HG03469 (cell line): ENCODE measurements around the gene NXF1.
A peak's percentile ranks its signal among the peaks of the same experiment; 100 is the strongest.
"Not testable (repeated sequence)": the region's sequence is repeated elsewhere in the genome, so short reads cannot be mapped to it uniquely, and the experiment has no call there.

Experiments
- ATAC-seq: cut with Tn5 transposase; IDR thresholded peaks from one replicate; pipeline ENCODE4 v1.9.1; 2021; ENCODE audit warnings: mild to moderate bottlenecking, moderate library complexity, moderate number of reproducible peaks; ENCODE audit not compliant: unreplicated experiment

Gene NXF1

GRCh38 chr11:62788991-62789390 lies 16.2 kb downstream of the NXF1 start:
- ATAC-seq = no peak

DNA sequence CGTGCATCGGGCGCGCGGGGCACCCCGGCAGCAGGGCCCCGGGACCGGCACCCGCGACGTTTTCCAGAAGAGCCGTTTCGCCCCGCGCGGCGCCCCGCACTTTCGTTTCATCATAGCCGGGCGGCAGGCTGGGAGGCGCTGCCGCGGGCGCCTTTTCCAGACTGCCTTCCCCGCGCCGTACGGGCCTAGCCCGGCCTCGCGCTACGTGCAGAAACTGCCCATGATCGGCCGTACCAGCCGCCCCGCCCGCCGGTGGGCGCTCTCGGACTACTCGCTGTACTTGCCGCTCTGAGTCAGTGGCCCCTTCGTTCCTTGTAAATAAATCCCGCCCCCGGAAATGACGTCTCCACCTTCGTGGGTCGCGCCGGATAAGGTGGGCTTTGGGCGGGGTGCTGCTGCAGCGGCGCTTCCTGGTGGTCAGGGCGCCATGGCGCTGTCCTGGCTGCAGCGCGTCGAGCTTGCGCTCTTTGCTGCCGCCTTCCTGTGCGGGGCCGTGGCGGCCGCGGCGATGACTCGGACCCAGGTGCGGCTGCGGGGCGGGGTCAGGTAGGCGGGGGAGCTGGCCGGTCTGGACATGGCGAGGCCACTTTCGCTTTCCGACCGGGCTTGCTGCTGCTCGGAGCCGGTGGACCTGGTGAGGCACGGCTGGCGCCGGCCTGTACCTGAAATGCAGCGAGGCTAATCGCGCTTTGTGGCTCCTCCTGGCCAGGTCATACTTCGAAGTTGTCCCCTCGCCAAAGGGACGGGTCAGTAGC lies 18.1 kb downstream of the NXF1 start, which contains the start of gene TMEM179B:
Gene TMEM179B (plus strand): TSS at position 398 of the 755 bp plus-strand sequence. CDS start 30 bp downstream, at position 428.
- peak; percentile 29 for ATAC-seq

DNA sequence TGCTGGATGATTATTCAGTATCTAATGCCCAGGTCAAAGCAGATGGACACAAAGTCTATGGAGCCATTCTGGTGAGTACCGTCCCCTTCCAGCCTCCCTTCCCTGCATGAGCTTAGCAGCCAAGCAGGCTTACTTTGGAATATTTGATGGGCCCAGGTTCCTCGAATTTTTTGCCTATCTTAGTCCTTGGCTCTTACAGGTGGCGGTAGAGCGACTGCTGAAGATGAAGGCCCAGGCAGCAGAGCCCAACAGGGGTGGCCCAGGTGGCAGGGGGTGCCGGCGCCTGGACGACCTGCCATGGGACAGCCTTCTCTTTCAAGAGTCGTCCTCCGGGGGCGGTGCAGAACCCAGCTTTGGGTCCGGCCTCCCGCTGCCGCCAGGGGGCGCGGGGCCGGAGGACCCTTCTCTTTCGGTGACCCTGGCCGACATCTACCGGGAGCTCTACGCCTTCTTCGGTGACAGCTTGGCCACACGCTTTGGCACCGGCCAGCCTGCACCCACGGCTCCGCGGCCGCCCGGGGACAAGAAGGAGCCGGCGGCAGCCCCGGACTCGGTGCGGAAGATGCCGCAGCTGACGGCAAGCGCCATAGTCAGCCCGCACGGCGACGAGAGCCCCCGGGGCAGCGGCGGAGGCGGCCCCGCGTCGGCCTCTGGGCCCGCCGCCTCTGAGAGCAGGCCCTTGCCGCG lies 18.8 kb downstream of the NXF1 start:
- ATAC-seq = peak; percentile 37

GRCh38 chr11:62782753-62783152 lies 22.5 kb downstream of the NXF1 start:
- no peak for ATAC-seq

- no peak for ATAC-seq
Measured at GRCh38 chr11:62778441-62778840, 26.8 kb downstream of the NXF1 start.

DNA sequence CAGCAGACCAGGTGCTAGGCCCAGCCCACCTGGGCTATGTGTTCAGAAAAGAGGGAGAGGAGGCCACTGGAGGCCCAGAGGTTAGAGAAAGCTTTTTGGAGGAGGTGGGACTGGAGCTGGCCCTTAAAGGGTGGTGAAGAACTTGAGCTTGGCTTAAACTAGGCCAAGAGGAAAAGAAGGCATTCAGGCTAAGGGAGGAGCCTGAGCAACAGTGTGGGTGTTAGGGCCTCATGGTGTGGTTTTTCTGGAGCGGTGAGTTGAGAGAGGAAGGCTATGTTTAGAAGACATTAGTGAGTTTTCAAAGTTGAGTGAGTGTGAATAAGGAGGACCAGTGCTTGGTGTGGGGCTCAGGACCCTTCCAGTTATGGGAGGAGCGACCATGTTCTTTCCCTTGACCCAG lies 27.9 kb downstream of the NXF1 start:
- no peak for ATAC-seq

DNA sequence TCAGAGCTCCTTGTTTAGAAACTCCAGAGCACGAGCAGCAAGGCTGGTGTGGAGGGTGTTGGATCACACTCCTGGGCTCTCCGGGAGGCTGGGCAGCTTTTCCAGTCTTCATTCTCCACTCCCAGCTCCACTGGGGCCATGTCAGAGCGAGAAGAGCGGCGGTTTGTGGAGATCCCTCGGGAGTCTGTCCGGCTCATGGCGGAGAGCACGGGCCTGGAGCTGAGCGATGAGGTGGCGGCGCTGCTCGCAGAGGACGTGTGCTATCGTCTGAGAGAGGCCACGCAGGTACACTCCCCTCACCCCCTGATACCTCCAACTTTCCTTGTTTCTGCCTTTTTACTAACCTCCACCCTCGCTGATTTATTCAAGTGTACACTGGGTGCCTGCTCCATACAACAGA lies 29.6 kb downstream of the NXF1 start:
- no peak for ATAC-seq

DNA sequence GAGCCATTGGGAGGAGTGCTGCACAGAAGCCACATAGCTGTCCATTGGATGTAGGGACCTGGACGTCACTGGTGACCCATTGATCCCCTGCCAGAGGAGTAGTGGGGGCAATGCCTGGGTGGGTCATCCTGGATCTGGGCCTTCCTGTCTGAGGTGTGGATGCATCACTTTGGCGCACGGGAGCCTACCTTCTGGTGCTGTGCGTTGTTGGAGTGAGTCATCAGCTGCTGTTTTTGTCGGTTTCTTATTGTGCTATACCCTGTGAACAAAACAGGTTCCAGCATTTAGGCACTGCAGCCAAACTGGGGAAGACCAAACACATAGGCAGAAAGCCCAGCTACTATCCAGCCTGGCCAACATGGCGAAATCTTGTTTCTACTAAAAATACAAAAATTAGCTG lies 30.8 kb downstream of the NXF1 start:
- no peak for ATAC-seq

DNA sequence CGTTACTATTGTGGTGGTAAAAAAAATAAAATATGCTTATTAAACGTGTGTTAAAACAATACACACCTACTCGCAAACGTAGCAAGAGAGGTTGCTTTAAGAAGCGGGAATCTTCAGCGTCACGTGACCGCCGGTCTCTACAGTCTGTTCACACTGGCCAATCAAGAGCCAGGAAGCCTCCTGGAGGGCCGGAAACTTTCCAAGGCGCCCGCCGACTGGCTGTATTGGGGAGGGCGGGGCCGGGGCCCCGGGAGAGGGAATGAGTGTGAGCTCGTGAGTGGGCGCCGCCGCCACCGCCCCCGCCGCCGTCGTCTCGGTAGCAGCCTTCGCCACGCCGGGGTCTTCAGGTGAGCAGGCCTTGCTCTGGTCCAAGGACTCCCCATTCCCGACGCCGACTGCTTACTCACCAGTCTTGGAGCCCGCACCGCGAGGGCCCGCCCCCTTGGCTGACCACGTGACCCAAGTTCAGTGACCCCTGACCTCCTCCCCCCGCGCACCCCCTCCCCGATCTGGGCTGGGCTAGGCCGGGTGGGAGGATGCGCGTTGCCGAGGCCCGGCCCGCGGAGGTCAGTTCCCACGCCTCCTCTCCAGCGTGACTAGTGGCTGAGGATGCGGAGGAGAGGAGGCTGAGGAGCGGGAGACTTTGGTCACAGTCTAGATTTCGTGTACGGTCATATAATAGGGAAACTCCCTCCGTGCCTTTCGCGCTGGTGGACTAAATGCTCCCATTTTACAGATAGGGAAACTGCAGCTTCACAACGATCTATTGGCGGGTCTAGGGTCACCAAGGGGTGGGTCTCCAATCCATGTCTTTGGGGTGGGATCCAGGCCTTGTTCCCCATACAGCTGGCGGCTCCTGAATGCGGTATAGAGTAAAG lies 33.9 kb downstream of the NXF1 start, which contains the start of gene TAF6L:
Gene TAF6L (plus strand): TSS at position 253 of the 878 bp plus-strand sequence. CDS start 4,388 bp downstream, outside the sequence.
- ATAC-seq = peak; percentile 54

DNA sequence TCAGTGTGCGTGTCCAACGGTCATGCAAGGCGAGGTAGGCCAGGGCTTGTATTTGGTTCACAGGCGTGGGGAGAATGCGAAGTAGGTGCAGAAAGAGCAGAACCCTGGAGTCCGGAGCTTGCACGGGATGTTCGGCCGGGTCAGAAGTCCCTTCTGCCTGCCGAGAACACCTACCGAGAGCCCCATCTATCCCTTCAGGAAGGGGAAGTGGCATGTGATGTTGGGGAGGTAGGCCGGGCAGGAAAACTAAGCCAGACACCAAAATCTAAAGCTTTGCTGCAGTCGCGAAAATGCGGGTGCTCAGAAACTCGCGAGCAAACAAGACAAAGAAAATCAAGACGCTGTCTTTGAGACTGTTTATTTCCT lies 34.5 kb downstream of the NXF1 start:
- no peak for ATAC-seq

- not testable (repeated sequence) for ATAC-seq
Measured at GRCh38 chr11:62760867-62761227, 44.4 kb downstream of the NXF1 start.

DNA sequence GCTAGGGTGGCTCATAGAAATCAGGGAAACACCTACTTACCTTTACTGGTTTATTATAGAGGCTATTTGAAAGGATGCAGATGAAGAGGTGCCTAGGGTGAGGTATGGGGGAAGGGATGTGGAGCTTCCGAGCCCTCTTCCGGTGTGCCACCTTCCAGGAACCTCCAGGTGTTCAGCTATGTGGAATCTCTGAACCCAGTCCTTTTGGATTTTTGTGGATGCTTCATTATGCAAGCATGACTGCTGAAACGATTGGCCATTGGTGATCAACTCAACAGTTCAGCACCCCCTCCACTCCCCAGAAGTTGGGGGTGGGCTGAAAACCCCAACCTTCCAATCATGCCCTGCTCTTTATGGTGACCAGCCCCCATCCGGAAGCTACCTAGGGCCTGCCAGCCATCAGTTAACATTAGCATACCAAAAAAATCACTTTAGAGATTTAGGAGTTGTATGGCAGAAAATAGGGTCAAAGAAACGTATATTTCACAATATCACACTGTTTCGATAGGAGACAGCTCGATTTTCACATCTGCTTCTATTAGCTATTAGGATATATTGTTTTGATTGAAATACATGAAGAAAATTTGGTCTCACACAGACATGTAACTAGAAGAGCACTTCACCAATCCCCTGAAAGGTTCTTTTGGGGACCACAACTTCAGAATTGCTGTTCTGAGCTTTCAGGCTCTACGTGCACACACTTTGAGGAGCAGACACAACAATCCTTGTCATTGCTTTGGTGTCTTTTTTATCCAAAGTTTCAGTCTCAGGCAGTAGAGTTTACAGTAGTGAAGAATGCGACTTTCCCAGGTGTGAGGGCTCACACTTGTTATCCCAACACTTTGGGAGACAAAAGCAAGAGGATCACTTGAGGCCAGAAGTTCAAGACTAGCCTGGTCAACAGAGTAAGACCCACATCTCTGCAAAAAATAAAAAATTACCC lies 47.1 kb downstream of the NXF1 start:
- no peak for ATAC-seq

- no peak for ATAC-seq
Measured at GRCh38 chr11:62755086-62755615, 50.1 kb downstream of the NXF1 start.

- peak; percentile 87 for ATAC-seq
Measured at GRCh38 chr11:62753736-62754603, 51.3 kb downstream of the NXF1 start, which contains the start of gene ZBTB3. Gene ZBTB3 (minus strand): TSS chr11:62754160. CDS start chr11:62753664, 496 bp downstream.

- ATAC-seq = no peak
Measured at GRCh38 chr11:62752994-62753735, 52.1 kb downstream of the NXF1 start.

GRCh38 chr11:62752177-62752785 lies 53.0 kb downstream of the NXF1 start:
- no peak for ATAC-seq

DNA sequence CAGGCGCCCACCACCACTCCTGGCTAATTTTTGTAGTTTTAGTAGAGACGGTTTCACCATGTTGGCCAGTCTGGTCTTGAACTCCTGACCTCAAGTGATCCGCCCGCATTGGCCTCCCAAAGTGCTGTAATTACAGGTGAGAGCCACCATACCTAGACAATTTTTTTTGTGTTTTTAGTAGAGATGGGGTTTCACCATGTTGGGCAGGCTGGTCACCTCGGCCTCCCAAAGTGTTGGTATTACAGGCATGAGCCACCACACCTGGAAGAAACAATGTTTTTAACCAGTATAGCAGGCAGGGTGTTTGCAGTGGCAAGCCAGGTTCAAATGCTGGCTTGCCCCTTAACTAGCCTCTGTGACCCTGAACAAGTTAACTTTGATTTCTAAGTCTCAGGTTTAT lies 55.3 kb downstream of the NXF1 start:
- not testable (repeated sequence) for ATAC-seq
